ENCODE results near the gene PET117. TPM values are rescaled to one million over a fixed set of nuclear protein-coding genes. Genes with fewer than 3 reads are reported as not detected.
A peak's percentile ranks its signal among the peaks of the same experiment; 100 is the strongest.

PET117 gene
- total RNA-seq, 2 donors from 2014 or later: 9.8 to 13.9 TPM

DNA sequence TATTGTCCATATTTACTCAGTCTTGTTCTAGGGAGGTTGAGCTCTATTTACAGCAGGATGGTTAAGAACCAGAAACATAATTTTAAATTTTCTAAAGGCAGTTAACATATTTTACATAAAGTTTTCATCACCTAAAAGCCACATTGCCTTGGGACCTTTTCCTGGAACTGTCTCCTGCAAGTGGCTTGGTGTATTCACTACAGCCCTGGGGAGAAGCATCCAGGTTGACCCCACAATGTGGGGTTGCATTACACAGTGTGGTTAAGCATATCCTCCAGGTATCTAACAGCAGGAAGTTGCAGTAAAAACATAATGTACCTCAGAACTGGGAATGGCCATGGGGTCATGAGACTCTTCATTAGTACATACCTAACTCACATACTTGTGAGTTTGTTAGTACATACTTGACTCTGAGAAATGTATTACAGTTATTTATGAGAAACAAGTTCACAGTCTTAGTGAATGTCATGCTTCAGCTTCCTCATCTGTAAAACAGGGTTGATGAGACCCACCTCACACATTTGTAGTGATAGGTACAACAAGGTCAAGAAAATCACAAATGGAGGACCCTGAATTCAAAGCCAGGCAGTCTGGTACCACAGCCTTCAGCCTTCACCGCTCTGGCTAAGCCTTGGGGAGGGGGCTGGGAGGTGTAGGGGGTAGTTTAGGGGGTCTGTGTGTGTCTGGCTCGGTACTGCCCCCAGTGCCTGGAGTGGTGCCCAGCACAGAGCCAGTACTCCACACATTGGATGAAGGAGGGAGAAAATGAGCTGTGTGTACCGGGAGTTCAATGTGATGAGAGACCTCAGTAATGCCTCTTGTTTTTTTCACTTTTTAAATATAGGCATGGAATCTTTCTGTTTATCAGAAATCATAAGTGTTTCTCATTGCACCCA lies 52.9 kb downstream of the PET117 start:
- H3K9me3 Mint-ChIP-seq: no peaks in the 10 kb centered on the region
- DNase-seq (ENCODE audit: low spot score in 2 of 2) (no peak), ATAC-seq (no peak)
- peak overlapping the region; percentile 56 to 77 for H3K27ac Mint-ChIP-seq
- peaks cover 0 to 5% of the 10 kb centered on the region in 2 donors for H3K36me3 Mint-ChIP-seq

DNA sequence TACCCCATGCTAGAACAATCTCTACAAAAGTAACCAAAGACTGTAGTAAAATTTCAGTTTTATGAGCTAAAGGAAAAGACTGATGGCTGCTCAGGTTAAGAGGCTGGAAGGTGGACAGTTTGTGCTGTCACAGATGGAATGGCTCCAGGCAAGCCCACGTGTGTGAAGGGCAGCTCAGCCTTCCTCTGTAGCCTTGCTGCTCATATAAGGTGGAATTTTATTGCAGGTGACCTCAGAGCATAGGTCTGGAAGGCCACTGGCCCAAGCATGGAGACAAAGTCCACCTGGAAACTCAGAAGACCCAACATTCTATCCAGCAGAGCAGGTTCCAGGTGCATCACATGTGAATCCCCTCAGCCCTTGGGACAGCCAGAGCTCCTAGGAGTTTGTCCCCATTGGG lies 53.6 kb downstream of the PET117 start:
- no peak for ATAC-seq
- no peaks in the 10 kb centered on the region for H3K9me3 Mint-ChIP-seq
- no peaks in the 10 kb centered on the region for H3K36me3 Mint-ChIP-seq
- no peak overlapping the region for H3K27ac Mint-ChIP-seq
- DNase-seq (ENCODE audit: low spot score in 2 of 2): no peak

Other genes starting within 250 kb of the PET117 start
- 100 to 1,000 TPM; 182 to 188 TPM for gene SNX5, start 169.1 kb upstream of the PET117 start, total RNA-seq
- gene MGME1, start 168.8 kb upstream of the PET117 start, total RNA-seq: 10 to 100 TPM; 31.9 to 33.9 TPM
- not detected for gene OVOL2, start 79.9 kb upstream of the PET117 start, total RNA-seq
- gene KAT14, start within 50 bp of the PET117 start, total RNA-seq: 10 to 100 TPM in 1 of 2 donors, 1 to 10 TPM in 1; 6.8 to 11.3 TPM
- 1 to 10 TPM; 4.7 to 9.9 TPM for gene ZNF133, start 150.7 kb downstream of the PET117 start, total RNA-seq